Common myeloid progenitor, CD34-positive (primary cell): ENCODE measurements around the gene SLC39A6.

ENCODE experiments used
- CTCF ChIA-PET: fragments of 350-600 bp; sonication (Branson Sonifier 250); formaldehyde crosslinking; loops from one replicate; lab custom pipeline; 2021; ENCODE audit warnings: antibody characterized with exemption; lab: Charles Lee
- POLR2A ChIA-PET: fragments of 350-600 bp; sonication (Branson Sonifier 250); formaldehyde crosslinking; loops from one replicate; lab custom pipeline; 2021; ENCODE audit warnings: antibody characterized with exemption; lab: Charles Lee
- DNase-seq, 3 donors: peaks; one replicate each; pipeline versions ENCODE4 v3.0.0 to v3.0.0-alpha.2; 2013
- H3K27ac ChIP-seq, 2 experiments: 1 replicate in 1 of 2; 2 replicates in 1 of 2; pipeline ENCODE4 v1.7.0; 2013; ENCODE audit warnings: inconsistent platforms in 2 of 2, low read length in 2 of 2, mild to moderate bottlenecking in 2 of 2, low read depth in 1 of 2, moderate library complexity in 1 of 2; ENCODE audit not compliant: severe bottlenecking in 2 of 2, insufficient read depth in 1 of 2, poor library complexity in 1 of 2
- H3K27me3 ChIP-seq, 5 experiments: replicated peaks in 2 of 5; 1 replicate in 3 of 5; 2 replicates in 2 of 5; pipeline versions ENCODE4 v1.6.1 to v1.7.0; 2013; ENCODE audit warnings: low read length in 4 of 5, mild to moderate bottlenecking in 2 of 5, moderate library complexity in 2 of 5, inconsistent platforms in 1 of 5; ENCODE audit not compliant: insufficient read depth in 5 of 5, control insufficient read depth in 4 of 5
- H3K36me3 ChIP-seq, 4 experiments: 1 replicate in 2 of 4; 2 replicates in 2 of 4; pipeline versions ENCODE4 v1.6.1 to v1.7.0; 2013; ENCODE audit warnings: low read length in 3 of 4, control low read depth in 1 of 4, mild to moderate bottlenecking in 1 of 4; ENCODE audit not compliant: control insufficient read depth in 4 of 4, insufficient read depth in 4 of 4
- H3K4me1 ChIP-seq, 4 experiments: 1 replicate in 3 of 4; 2 replicates in 1 of 4; pipeline versions ENCODE4 v1.6.1 to v1.7.1; 2013; ENCODE audit warnings: low read length in 3 of 4, mild to moderate bottlenecking in 3 of 4, control low read depth in 1 of 4, inconsistent platforms in 1 of 4, moderate library complexity in 1 of 4; ENCODE audit not compliant: control insufficient read depth in 4 of 4, insufficient read depth in 4 of 4; ENCODE audit errors: control extremely low read depth in 1 of 4
- H3K4me3 ChIP-seq, 7 experiments: 1 replicate in 4 of 7; 2 replicates in 3 of 7; pipeline versions ENCODE4 v1.5.1 to v1.7.0; 2013; ENCODE audit warnings: mild to moderate bottlenecking in 7 of 7, low read length in 6 of 7, moderate library complexity in 6 of 7, inconsistent platforms in 2 of 7, low read depth in 2 of 7, control low read depth in 1 of 7; ENCODE audit not compliant: insufficient read depth in 4 of 7, control insufficient read depth in 1 of 7; ENCODE audit errors: extremely low read depth in 1 of 7
- H3K9me3 ChIP-seq, 5 experiments: 1 replicate in 4 of 5; 2 replicates in 1 of 5; pipeline versions ENCODE4 v1.6.1 to v1.7.1; 2013; ENCODE audit warnings: low read length in 4 of 5, mild to moderate bottlenecking in 2 of 5, inconsistent platforms in 1 of 5, low read depth in 1 of 5, moderate library complexity in 1 of 5; ENCODE audit not compliant: control insufficient read depth in 4 of 5, insufficient read depth in 2 of 5; ENCODE audit errors: control extremely low read depth in 1 of 5
- WGBS: methylation state at CpG from one replicate; pipeline ENCODE4 v1.1.5; 2013; ENCODE audit not compliant: insufficient coverage; 5-methylcytosine and 5-hydroxymethylcytosine counted together

The SLC39A6 gene

DNA sequence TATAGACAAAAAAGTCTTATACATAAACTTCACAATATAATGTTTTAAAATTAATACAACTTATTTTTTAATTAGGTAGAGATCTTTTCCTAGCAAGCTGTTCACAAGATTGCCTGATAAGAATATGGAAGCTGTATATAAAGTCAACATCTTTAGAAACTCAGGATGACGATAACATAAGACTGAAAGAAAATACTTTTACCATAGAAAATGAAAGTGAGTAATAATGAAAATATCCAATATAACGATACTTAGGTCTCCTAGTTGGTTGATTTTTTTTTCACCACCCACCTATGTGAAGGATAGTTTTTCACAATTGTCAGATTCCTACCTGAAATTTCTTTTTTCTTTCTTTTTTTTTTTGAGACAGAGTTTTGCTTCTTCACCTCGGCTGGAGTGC is 13.6 kb upstream of the SLC39A6 start:
- Histone ChIP-seq H3K4me1 (peaks cover 0 to 5% (median 4%) of the 10 kb centered on the region in 4 experiments), H3K9me3 (no peaks in the 10 kb centered on the region), H3K27ac (no peak overlapping the region), H3K36me3 (peaks cover 35 to 89% (median 59%) of the 10 kb centered on the region in 4 experiments), H3K4me3 (no peak overlapping the region), H3K27me3 (no peaks in the 10 kb centered on the region)
- no peak for DNase-seq
- CTCF ChIA-PET = no interaction called here
- POLR2A ChIA-PET = no interaction called here
- no CpG with 5 or more reads among the region's 3 CpGs for WGBS

DNA sequence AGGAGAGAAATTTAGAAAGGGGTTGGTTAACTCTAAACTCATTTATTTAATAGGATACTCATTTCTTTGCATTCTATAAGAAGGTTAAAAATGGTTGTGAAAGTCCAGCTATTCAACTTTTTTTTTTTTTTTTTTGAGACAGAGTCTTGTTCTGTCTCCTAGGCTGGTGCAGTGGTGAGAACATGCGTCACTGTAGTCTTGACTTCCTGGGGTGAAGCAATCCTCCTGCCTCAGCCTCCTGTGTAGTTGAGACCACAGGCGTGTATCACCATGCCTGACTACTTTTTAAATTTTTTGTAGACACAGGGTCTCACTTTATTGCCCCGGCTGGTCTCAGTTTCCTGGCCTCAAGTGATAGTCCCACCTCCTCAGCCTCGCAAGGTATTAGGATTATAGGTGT is 12.4 kb upstream of the SLC39A6 start:
- POLR2A ChIA-PET = no interaction called here
- CTCF ChIA-PET = no interaction called here

DNA sequence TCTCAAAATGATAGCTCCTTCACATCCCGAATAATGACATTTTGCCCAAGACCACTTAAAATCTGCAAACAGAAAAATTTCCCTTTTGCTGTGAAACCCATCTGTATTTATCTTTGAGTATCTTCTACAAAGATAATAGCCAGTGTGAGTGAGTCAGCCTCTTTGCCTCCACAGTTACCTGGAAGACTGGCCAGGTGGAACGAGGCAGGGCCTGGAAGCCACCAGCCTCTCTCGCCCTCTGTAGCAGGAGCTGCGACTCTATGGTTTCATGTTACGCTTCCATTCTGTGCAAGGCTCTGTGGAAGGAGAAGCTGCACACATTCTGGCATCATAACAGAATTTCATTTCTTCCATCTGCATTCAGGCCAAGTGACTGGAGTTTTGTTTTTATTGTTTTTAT is 10.1 kb upstream of the SLC39A6 start:
- Histone ChIP-seq H3K4me3 (no peak overlapping the region), H3K27me3 (no peaks in the 10 kb centered on the region), H3K27ac (no peak overlapping the region), H3K36me3 (peaks cover 26 to 75% (median 47%) of the 10 kb centered on the region in 4 experiments), H3K9me3 (no peaks in the 10 kb centered on the region), H3K4me1 (peaks cover 0 to 2% (median 2%) of the 10 kb centered on the region in 4 experiments)
- WGBS = 96% methylated on average over 5 of the region's 5 CpGs
- DNase-seq = no peak
- ChIA-PET POLR2A (no interaction called here), CTCF (interaction anchor here (0.8 to 2.5 kb wide), 3 partner anchors 10 to 122 kb away, joined by 3 to 7 read pairs (median 4); no protein-coding TSS in a partner anchor)

More for the DNA sequence above, 12.4 kb upstream of the SLC39A6 start:
- Histone ChIP-seq H3K4me1 (peaks cover 0 to 5% (median 4%) of the 10 kb centered on the region in 4 experiments), H3K27ac (no peak overlapping the region), H3K36me3 (peaks cover 34 to 88% (median 59%) of the 10 kb centered on the region in 4 experiments), H3K27me3 (no peaks in the 10 kb centered on the region), H3K9me3 (no peaks in the 10 kb centered on the region), H3K4me3 (no peak overlapping the region)
- 100% methylated on average over 1 of the region's 4 CpGs for WGBS
- DNase-seq = no peak

DNA sequence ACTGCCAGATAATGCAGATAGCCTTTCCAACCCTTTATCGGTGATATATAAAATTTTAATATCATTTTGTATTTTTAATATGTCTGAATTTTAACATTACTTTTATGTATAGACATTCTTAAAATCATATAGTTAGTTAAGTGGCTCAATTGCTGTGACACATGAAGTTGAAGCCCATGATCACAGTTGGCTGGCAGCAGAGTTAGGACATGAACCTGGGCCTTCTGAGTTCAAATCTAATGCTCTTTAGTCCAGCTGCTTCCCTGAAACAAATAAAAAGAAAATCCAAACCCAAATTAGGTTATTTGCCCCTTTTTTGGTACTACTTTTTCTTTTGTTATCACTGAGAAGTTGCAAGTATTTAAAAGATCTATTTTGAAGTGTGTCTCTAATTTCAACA is 6.1 kb upstream of the SLC39A6 start:
- POLR2A ChIA-PET = no interaction called here
- no CpG with 5 or more reads among the region's 1 CpG for WGBS
- no peak overlapping the region for H3K27ac ChIP-seq
- no peak for DNase-seq
- peaks cover 6 to 23% (median 16%) of the 10 kb centered on the region in 4 experiments for H3K4me1 ChIP-seq
- CTCF ChIA-PET = no interaction called here
- no peaks in the 10 kb centered on the region for H3K27me3 ChIP-seq
- no peak overlapping the region for H3K4me3 ChIP-seq
- H3K36me3 ChIP-seq = peaks cover 11 to 46% (median 28%) of the 10 kb centered on the region in 4 experiments
- H3K9me3 ChIP-seq = no peaks in the 10 kb centered on the region

DNA sequence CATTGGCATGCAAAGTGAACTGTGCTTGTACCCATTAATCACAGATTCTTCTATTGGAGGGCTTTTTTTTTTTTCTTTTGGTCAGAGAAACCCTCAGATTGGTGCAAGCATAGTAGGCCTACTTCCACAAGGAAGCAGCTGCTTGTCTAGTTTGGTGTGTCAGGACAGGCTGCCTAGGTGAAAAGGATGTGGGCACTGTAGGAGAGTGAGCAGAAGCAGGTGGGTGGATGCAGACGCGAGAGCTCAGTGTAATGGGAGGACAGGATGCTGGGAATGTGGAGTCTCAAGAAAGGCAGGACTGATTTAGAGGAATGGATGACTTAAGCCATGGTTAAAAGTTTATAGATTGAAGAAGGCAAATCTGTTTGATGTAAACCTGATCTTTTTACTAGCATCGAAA is 3.6 kb upstream of the SLC39A6 start:
- Histone ChIP-seq H3K36me3 (peaks cover 2 to 24% (median 10%) of the 10 kb centered on the region in 4 experiments), H3K9me3 (no peaks in the 10 kb centered on the region), H3K27me3 (no peaks in the 10 kb centered on the region), H3K4me3 (no peak overlapping the region), H3K27ac (no peak overlapping the region), H3K4me1 (peaks cover 17 to 38% (median 27%) of the 10 kb centered on the region in 4 experiments)
- peak in 2 of 3 donors; percentile 8 to 35 for DNase-seq
- ChIA-PET CTCF (no interaction called here), POLR2A (no interaction called here)
- 66% methylated on average over 2 of the region's 3 CpGs for WGBS

DNA sequence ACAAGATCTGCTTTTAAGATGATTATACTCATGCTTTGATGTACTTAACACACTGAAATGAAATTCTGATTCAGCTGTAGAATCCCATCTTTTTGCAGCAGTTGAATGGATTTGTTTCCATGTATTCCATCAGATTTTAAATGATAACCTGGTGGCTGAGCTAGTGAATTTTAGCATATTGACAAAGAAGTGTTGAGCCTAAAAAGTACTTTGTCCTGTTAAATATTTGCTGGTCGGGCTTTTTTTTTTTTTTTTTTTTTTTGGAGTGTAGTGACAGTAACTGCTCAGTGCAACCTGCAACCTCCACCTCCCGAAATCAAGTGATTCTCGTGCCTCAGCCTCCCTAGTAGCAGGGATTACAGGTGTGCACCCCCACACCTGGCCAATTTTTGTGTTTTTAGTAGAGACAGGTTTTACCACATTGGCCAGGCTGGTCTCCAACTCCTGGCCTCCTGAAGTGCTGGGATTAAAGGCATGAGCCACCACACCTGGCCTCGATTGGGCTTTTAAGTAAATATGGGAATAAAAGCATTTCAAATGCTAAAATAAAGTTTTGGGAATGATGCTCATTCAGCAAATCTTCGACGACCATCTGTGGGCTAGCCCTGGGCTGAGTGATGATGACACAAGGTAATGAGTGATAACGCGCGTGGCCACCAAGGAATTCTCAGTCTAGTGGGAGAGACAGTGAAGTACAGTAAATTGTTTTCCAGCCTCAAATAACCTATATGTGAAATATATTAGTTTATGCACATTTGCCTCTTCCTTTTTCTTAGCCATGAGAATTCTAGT is 2.7 kb upstream of the SLC39A6 start:
- peaks cover 17 to 38% (median 28%) of the 10 kb centered on the region in 4 experiments for H3K4me1 ChIP-seq
- no peaks in the 10 kb centered on the region for H3K9me3 ChIP-seq
- CTCF ChIA-PET = interaction anchor here (0.9 to 1.0 kb wide), 2 partner anchors 19 to 36 kb away, joined by 3 to 5 read pairs; no protein-coding TSS in a partner anchor
- POLR2A ChIA-PET = no interaction called here
- H3K27ac ChIP-seq = no peak overlapping the region
- peaks cover 0 to 17% (median 7%) of the 10 kb centered on the region in 4 experiments for H3K36me3 ChIP-seq
- WGBS = 97% methylated on average over 5 of the region's 9 CpGs
- H3K4me3 ChIP-seq = peak overlapping the region in 1 of 7 experiments; percentile 87
- no peak for DNase-seq
- H3K27me3 ChIP-seq = no peaks in the 10 kb centered on the region
